HG03565 (cell line): ENCODE results near the gene MFF.
"Not testable (repeated sequence)": the region's sequence is repeated elsewhere in the genome, so short reads cannot be mapped to it uniquely, and the experiment has no call there.

Experiments used
- ATAC-seq: cut with Tn5 transposase; IDR thresholded peaks from one replicate; pipeline ENCODE4 v1.9.1; 2021; ENCODE audit warnings: mild to moderate bottlenecking, moderate library complexity; ENCODE audit not compliant: unreplicated experiment

The MFF gene

GRCh38 chr2:227376656-227377396 is 51.8 kb downstream of the MFF start:
- ATAC-seq = no peak

DNA sequence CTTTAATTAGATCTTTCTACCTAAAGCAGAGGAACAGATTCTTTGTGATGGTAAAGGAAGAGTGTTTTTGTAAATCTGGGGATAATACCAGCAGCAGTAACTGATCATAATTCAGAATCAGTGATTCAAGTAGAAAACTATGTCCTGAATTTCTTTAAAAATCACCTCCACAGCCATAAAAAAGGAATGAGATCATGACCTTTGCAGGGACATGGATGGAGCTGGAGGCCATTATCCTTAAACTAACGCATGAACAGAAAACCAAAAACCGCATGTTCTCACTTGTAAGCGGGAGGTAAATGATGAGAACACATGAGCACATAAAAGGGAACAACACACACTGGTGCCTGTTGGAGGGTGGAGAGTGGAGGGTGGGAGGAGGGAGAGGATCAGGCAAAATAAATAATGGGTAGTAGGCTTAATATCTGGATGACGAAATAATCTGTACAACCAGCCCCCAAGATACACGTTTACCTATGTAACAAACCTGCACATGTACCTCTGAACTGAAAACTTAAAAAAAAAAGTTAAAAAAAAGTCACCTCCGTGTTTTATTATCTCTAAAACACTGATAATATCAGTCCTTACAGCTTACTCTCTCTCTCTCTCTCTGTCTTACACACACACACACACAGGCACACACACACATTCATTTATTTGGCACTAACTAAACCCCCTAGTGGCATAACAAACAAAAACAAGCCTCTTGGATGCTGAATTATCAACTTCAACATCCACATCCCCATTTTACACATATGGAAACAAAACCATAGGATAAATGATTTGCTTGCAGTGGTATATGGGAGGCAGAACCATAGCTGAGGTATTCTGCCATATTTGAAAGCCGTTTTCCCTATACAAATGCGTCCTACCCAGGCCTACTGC is 52.7 kb downstream of the MFF start:
- ATAC-seq = no peak

- ATAC-seq = no peak
These were observed 53.3 kb downstream of the MFF start for GRCh38 chr2:227378371-227378782.

GRCh38 chr2:227379095-227379494 is 54.0 kb downstream of the MFF start, which contains the start of gene TM4SF20:
Gene TM4SF20 (minus strand): TSS chr2:227379306. CDS start chr2:227379268, 38 bp downstream.
- ATAC-seq = no peak

DNA sequence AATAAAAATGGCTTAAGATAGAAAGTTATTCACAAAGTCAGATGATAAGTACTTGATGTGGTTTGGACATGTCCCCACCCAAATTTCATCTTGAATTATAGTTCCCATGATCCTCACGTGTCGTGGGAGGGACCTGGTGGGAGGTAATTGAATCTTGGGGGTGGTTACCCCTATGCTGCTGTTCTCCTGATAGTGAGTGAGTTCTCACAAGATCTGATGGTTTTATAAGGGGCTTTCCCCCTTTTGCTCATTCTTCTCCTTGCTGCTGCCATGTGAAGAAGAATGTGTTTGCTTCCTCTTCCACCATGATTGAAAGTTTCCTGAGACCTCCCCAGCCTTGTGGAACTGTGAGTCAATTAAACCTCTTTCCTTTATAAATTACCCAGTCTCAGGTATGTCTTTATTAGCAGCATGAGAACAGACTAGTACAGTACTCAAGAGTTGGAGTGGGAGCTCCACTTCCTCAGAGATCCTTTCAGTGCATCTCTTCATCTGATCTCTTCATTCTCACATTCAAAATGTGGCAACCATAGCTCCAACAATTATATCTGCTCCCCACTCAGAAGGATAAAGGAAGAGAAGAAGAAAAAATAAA is 57.3 kb downstream of the MFF start:
- ATAC-seq = not testable (repeated sequence)

- ATAC-seq = no peak
These were observed 58.6 kb downstream of the MFF start for GRCh38 chr2:227383686-227384085.

GRCh38 chr2:227386630-227387029 is 61.6 kb downstream of the MFF start:
- ATAC-seq = no peak

GRCh38 chr2:227387583-227387982 is 62.5 kb downstream of the MFF start, which contains the start of gene SCYGR1:
Gene SCYGR1 (minus strand): TSS chr2:227387949. CDS start chr2:227387949, 0 bp downstream.
- ATAC-seq = not testable (repeated sequence)

DNA sequence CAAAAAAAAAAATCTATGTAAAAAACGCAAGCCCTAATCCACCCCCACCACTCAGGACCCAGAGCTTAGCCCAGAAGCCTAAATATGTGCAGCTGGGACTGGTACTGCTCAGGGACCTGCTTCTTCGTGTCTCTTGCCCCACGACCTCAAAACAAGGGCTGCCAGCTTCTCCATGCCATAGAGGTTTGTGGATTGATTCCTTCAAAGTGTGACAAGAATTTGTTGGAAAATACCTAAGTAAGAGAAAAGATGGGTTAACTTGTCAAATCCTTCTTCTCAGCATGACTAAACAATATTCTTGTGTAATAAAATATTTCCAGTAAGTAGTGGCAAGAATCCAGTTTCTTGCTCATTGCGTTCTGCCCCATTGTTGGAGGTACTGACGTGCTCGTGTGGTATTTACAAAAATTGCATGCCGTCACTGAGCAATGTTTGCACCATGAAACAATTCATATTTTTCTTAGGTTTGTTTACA is 63.5 kb downstream of the MFF start:
- no peak for ATAC-seq

GRCh38 chr2:227389231-227389630 is 64.2 kb downstream of the MFF start:
- no peak for ATAC-seq

GRCh38 chr2:227389661-227390060 is 64.6 kb downstream of the MFF start:
- ATAC-seq = no peak

DNA sequence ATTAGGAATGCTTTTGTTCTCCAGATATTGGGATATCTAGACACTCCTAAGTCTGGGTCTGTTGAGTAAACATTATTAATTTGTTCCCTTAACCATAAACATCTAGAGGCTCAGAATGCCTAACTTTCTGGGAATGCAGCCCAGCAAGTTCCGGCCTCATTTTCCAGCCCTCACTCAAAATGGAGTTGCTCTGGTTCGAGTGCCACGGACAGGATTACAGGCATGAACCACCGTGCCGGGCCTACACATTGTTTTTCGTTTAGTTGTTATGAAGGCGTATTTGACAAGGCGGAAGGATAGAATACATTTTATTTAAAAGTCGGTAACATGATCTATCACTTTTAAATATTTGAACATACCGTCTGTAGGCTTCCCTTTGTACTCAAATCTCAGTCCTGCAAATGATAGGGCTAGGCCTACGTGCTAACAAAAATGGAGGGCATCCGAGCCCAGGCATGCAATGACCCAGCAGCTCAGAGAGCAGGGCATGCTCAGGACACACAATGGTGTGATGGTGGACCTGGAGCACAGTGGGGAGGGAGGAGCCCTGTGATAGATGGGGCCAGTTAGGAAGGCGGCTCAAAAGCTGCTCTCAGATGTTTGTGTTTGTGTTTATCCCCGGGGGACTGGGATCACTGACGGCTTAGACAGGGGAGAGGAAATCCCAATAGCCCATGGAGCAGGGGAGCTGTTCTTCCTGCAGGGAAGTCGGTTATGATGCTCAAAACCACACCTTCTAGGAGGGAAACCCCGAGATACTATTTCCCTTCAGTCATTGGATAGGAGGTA is 65.6 kb downstream of the MFF start:
- no peak for ATAC-seq

GRCh38 chr2:227394401-227394800 is 69.3 kb downstream of the MFF start:
- ATAC-seq = no peak

GRCh38 chr2:227395556-227395955 is 70.5 kb downstream of the MFF start:
- no peak for ATAC-seq

GRCh38 chr2:227397562-227397961 is 72.5 kb downstream of the MFF start:
- ATAC-seq = no peak

DNA sequence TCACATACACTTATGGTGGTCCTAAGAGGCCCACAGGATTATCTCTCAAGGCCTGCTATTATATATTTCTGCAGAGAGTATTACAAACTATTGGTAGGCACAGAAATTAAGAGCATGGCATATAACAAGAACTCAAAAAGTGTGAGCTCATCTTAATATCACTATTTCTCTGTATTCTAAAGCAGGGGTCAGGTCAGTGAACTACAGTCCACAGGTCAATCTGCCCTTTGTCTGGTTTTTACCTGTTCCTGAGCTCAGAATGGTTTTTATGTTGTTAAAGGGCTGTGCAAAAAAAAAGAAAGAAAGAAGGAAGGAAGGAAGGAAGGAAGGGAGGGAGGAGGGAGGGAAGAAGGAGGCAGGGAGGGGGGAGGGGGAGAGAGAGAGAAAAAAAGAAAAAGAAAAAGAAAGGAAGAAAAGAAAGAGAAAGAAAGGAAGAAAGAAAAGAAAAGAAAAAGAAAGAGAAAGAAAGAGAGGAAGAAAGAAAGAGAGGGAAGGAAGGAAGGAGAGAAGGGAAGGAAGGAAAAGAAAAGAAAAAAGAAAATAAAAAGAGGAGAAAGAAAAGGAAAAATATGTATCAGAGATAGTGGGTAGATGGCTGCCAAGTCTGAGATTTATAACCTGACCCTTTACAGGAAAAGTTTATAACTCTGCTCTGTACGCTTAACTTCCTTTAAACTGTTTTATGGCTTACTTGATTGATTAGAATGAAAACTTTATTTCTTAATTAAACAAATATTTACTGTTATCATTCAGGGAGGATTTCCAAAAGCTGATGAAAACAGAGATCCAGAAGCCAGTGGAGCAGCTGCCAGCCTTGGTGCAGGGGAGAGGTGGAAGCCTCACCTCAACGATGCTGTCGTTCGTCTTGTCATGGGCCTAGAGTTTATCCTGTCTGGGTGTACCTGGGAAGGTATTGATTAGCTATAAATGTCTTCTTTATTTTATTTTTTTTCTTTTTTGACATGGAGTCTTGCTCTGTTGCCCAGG is 73.9 kb downstream of the MFF start:
- ATAC-seq = no peak

GRCh38 chr2:227401550-227401949 is 76.5 kb downstream of the MFF start:
- ATAC-seq = no peak

GRCh38 chr2:227402321-227402720 is 77.3 kb downstream of the MFF start:
- no peak for ATAC-seq

DNA sequence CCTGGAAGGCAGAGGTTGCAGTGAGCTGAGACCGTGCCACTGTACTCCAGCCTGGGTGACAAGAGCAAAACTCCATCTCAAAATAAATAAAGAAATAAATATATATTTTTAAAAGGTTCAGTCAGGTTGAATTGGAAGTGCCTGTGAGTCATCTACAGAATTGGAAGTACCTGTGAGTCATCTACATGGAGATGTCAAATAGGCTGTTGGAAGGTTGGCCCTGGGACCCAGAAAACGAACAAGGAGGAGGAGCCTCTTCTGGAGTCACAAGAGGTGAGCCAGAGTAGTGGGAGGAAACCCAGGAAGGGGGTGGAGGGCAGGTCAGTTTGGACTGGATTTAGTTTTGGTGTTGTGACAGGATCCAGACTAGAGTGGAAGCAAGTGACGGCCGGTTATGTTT is 77.9 kb downstream of the MFF start:
- no peak for ATAC-seq
